DMS79 (cell line): ENCODE measurements around the gene RRM2.

Experiments used
- DNase-seq: peaks from one replicate; lab custom pipeline; 2025; lab: John Stamatoyannopoulos, UW

RRM2 gene

DNA sequence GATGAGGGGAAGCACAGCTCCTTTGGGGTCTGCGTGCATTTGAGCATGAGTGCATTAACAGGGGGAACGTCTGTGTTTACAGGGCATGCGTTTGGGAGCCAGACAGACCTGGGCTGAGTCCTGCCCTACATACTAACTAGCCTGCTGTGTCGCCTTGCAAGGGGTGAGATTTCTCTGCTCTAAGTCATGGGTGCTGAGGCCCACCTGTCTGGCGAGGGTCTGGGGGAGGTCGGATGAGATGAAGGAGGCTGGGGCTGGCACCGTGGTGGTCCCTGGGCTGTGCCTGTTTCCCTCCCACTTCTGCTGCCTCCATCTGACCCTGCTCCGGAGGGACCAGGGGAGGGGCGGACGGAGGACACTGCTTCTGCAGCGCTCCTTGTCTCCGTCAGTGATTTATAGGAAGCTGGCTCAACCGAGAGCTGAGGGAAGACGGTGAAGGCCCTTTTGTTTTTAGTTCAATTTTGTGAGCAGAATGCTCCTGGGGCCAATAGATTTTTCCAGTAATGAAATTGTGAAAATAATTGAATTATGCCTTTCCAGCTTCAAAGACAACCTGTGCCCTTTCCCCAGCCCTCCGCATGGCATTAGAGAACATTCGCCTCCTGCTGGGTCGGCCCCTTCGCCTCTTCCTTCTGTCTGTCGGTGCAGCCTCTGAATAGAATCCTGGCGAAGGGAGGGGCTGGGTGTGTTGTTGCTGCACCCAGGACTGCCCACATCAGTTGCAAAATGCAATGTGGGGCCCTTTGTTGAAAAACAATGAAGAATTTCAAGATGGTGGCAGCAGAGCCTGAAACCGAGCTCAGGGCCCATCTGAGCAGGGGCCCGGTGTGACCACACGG, 49.7 kb downstream of the RRM2 start:
- no peak for DNase-seq

DNA sequence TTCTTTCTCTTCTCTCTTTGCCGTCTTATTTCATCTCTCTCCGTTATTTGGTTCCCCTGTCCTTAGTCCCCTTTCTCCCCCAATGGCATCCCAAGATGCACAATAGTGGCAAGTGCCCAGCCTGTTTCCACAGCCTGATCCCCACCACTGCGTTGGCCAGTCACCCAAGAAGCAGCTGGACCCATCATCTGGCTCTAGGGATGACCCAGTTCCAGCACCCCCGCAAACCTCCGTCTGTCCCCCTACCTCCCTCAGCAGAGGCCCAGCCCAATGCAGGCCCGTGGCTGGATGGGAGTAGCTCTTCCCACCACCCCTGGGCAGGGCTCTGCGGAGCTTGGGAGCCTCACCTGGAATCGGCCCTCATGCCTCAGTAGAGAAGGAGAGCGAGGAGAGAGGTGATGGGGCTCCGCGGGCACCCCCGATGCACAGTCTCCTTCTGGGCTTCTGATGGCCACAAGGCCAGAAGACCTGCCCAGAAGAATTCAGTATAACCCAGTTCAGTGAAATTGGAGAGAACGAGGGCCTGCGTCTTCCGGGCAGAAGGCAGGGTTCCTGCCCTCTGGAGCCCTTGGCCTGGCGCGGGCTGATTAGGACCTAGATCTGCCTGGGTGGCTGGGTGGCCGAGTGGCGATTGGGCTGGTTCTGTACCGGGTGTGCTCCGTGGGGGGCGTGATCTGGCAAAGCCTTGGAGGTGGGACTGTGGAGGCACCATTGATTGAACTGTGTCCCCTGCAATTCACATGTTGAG, 50.9 kb downstream of the RRM2 start:
- no peak for DNase-seq

DNA sequence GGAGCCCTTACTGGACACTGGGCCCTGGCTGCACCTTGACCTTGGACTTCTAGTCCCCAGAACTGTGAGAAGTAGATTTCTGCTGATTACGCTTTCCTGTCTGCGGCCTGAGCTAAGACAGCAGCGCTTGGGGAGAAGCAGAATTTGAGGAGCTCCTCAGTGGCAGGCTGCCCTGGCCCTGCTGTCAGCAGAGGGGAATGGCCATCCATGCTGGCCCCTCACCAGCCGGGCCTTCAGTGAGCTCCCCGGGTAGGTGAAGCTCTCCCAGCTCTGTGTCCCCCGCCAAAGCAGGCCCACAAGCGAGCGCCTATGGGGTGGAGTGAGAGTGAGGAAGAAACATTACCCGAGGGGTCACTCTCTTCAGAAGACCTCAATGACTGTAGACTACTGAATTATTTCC, 51.6 kb downstream of the RRM2 start:
- DNase-seq, result no peak

DNA sequence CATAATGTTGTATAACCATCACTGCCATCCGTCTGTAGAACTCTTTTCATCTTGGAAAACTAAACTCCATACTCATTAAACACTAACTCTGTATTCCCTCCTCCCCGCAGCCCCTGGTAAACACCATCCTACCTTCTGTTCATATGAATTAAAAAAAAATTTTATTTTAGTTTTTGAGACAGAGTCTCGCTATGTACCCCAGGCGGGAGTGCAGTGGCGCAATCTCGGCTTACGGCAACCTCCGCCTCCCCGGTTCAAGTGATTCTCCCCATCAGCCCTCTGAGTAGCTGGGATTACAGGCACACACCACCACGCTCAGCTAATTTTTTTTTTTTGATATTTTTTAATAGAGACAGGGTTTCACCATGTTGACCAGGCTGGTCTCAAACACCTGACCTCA, 52.9 kb downstream of the RRM2 start:
- DNase-seq, result no peak

DNA sequence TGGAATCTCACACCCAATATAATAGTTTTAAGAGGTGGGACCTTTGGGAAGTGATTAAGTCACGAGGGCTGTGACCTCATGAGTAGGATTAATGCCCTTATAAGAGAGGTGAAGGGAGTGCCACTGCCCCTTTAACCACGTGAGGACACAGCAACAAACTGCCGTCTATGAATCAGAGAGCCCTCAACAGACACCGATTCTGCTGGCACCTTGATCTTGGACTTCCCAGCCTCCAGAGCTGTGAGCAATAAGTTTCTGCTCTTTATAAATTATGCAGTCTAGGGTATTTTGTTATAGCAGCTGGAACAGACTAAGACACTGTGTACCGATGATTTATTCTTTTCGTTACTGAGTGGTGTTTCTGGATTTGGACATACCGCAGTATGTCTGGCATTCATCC, 56.2 kb downstream of the RRM2 start:
- no peak for DNase-seq

DNA sequence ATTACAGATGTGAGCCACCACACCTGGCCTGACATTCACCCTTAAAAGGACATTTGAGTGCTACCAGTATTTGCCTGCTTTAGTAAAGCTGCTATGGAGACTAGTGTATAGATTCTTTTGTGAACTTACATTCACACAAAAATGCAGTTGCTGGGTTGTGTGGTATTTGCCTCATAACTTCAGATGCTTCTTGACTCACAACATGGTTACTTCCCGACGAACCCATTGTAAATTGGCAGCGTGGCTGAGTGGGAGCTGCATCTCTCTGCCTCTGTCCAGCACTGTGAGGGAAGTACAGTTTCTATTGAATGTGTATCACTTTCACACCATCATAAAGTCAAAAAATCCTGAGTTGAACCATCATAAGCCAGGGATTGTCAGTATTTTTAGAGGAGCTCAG, 56.9 kb downstream of the RRM2 start:
- DNase-seq, result no peak

DNA sequence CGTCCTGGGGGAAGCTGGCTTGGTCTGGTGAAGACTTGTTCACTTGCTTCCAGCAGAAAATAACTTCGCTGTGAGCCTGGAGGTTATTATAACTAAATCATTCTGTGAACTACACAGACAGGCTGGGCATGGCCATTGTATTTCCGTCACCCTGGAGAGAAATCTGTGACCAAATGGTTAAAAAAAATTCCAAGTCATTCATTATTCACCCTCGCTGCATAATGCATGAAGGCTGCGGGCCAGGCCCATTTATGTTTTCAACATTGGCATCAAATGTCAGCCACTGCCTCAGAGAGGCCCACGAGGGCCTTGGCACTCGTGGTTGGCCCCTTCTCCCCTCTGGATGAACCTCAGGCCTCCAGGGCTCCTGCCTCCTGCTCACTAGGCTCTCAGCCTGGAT, 57.7 kb downstream of the RRM2 start:
- DNase-seq, result no peak
